GM23338 (cell line): ENCODE results near the gene NFKBIB. TPM values are rescaled to one million over a fixed set of nuclear protein-coding genes. Genes with fewer than 3 reads are reported as not detected.

Experiments
- ATAC-seq: fragments of 200-7000 bp; cut with Tn5 transposase; 3 replicates; pipeline ENCODE4 v1.9.1; 2020
- DNase-seq: peaks from one replicate; pipeline ENCODE4 v3.0.0-alpha.2; 2015; ENCODE audit warnings: low spot score
- H2AFZ ChIP-seq: fragments of 200-600 bp; sonication (generic); 2 replicates; pipeline ENCODE4 v1.8.0; 2016; ENCODE audit warnings: antibody characterized with exemption, mild to moderate bottlenecking, moderate library complexity
- H3F3A ChIP-seq: fragments of 200-600 bp; sonication (generic); replicated peaks from 2 replicates; pipeline ENCODE4 v1.8.0; 2017; ENCODE audit warnings: antibody characterized with exemption, mixed run types, low read depth
- H3K27ac ChIP-seq: fragments of 200-600 bp; sonication (generic); 2 replicates; pipeline ENCODE4 v1.6.1; 2016; ENCODE audit warnings: low read depth
- H3K27me3 ChIP-seq: fragments of 200-600 bp; sonication (generic); 2 replicates; pipeline ENCODE4 v1.8.0; 2016; ENCODE audit warnings: mild to moderate bottlenecking, mixed run types, moderate library complexity; ENCODE audit not compliant: insufficient read depth
- H3K36me3 ChIP-seq: fragments of 200-600 bp; sonication (generic); 2 replicates; pipeline ENCODE4 v1.8.0; 2016; ENCODE audit warnings: mild to moderate bottlenecking; ENCODE audit not compliant: insufficient read depth
- H3K4me1 ChIP-seq: fragments of 200-600 bp; sonication (generic); 2 replicates; pipeline ENCODE4 v1.8.0; 2016; ENCODE audit warnings: mild to moderate bottlenecking, moderate library complexity; ENCODE audit not compliant: insufficient read depth
- H3K4me2 ChIP-seq: fragments of 200-600 bp; sonication (generic); 2 replicates; pipeline ENCODE4 v1.7.1; 2017; ENCODE audit warnings: mixed run types
- H3K4me3 ChIP-seq: fragments of 200-600 bp; sonication (generic); 2 replicates; pipeline ENCODE4 v1.6.1; 2016; ENCODE audit warnings: mixed run types
- H3K79me2 ChIP-seq: fragments of 200-600 bp; sonication (generic); replicated peaks from 2 replicates; pipeline ENCODE4 v1.8.0; 2017; ENCODE audit warnings: mild to moderate bottlenecking; ENCODE audit not compliant: insufficient read depth
- H3K9me2 ChIP-seq: fragments of 200-600 bp; sonication (generic); 2 replicates; pipeline ENCODE4 v1.8.0; 2017; ENCODE audit not compliant: insufficient read depth
- H4K20me1 ChIP-seq: fragments of 200-600 bp; sonication (generic); replicated peaks from 2 replicates; pipeline ENCODE4 v1.8.0; 2017; ENCODE audit warnings: mild to moderate bottlenecking; ENCODE audit not compliant: insufficient read depth
- H3K27ac Mint-ChIP-seq: 2 replicates; pipeline ENCODE4 v1.8.0; 2020; ENCODE audit warnings: inconsistent platforms, mild to moderate bottlenecking, moderate library complexity, mixed read lengths
- H3K27me3 Mint-ChIP-seq: 3 replicates; pipeline ENCODE4 v1.8.0; 2022; ENCODE audit warnings: low read depth, mild to moderate bottlenecking, moderate library complexity, mixed read lengths, inconsistent platforms; ENCODE audit not compliant: insufficient read depth, poor library complexity
- H3K36me3 Mint-ChIP-seq: 3 replicates; pipeline ENCODE4 v1.8.0; 2021; ENCODE audit warnings: low read depth, mild to moderate bottlenecking, inconsistent platforms, moderate library complexity, mixed read lengths
- H3K4me1 Mint-ChIP-seq: 3 replicates; pipeline ENCODE4 v1.8.0; 2020; ENCODE audit warnings: mild to moderate bottlenecking, inconsistent platforms, mixed read lengths
- H3K4me3 Mint-ChIP-seq: 3 replicates; pipeline ENCODE4 v1.8.0; 2021; ENCODE audit warnings: moderate library complexity, mild to moderate bottlenecking, inconsistent platforms, mixed read lengths
- H3K9me3 Mint-ChIP-seq: 3 replicates; pipeline ENCODE4 v1.8.0; 2020; ENCODE audit warnings: moderate library complexity, mild to moderate bottlenecking, inconsistent platforms, mixed read lengths
- CREB1 ChIP-seq: fragments of 250-450 bp; sonication (Bioruptor Pico); IDR thresholded peaks from 2 replicates; pipeline ENCODE4 v1.5.0; 2020; ENCODE audit warnings: low read depth, mild to moderate bottlenecking, moderate library complexity
- CTCF ChIP-seq, 2 experiments: fragments of 200-600 bp in 1 of 2; sonication (generic) in 1 of 2; conservative IDR thresholded peaks; 2 replicates each; pipeline versions ENCODE4 v1.5.1 to v1.6.1; 2016 to 2017; ENCODE audit warnings: antibody characterized with exemption in 2 of 2, low read depth in 2 of 2, mild to moderate bottlenecking in 2 of 2, moderate library complexity in 1 of 2
- EZH2 ChIP-seq: fragments of 200-600 bp; sonication (generic); IDR thresholded peaks from one replicate; pipeline ENCODE4 v1.8.0; 2017; ENCODE audit warnings: antibody characterized with exemption, mild to moderate bottlenecking, low read depth; ENCODE audit not compliant: unreplicated experiment
- NANOG ChIP-seq: IDR thresholded peaks from 2 replicates; pipeline ENCODE4 v1.6.1; 2016; ENCODE audit warnings: antibody characterized with exemption, borderline replicate concordance
- POLR2AphosphoS5 ChIP-seq: IDR thresholded peaks from 2 replicates; pipeline ENCODE4 v1.6.1; 2016; ENCODE audit warnings: antibody characterized with exemption, low read depth
- STAT1 ChIP-seq: IDR thresholded peaks from one replicate; pipeline ENCODE4 v1.6.1; 2016; ENCODE audit warnings: antibody characterized with exemption; ENCODE audit not compliant: unreplicated experiment
- ZNF331 ChIP-seq: fragments of 250-450 bp; sonication (Bioruptor Pico); IDR thresholded peaks from 2 replicates; pipeline ENCODE4 v1.5.0; 2020; ENCODE audit warnings: low read depth, mild to moderate bottlenecking, moderate library complexity
- polyA plus RNA-seq: library from polyadenylated mRNA; unstranded; fragments of >200 nt; fragmentation: Nextera tagmentation; extraction: Ambion mirVana; gene quantifications from 2 replicates; pipeline ENCODE4 v1.2.1, GENCODE V29; 2016
- total RNA-seq: library from RNA; depleted of rRNA; stranded (reverse); fragments of >200 nt; shearing (Covaris generic); gene quantifications from 2 replicates; pipeline ENCODE4 v1.2.3, GENCODE V29; 2014
- TF ChIP-seq, protein P1 (sequence below): IDR thresholded peaks from one replicate; pipeline ENCODE4 v1.6.1; 2018; ENCODE audit warnings: antibody characterized with exemption; ENCODE audit not compliant: unreplicated experiment
- TF ChIP-seq, protein P2 (sequence below): IDR thresholded peaks from 2 replicates; pipeline ENCODE4 v1.6.1; 2016; ENCODE audit warnings: antibody characterized with exemption

NFKBIB gene
- total and polyA plus RNA-seq, 2 experiments from 2014 or later: 39.5 to 39.6 TPM

DNA sequence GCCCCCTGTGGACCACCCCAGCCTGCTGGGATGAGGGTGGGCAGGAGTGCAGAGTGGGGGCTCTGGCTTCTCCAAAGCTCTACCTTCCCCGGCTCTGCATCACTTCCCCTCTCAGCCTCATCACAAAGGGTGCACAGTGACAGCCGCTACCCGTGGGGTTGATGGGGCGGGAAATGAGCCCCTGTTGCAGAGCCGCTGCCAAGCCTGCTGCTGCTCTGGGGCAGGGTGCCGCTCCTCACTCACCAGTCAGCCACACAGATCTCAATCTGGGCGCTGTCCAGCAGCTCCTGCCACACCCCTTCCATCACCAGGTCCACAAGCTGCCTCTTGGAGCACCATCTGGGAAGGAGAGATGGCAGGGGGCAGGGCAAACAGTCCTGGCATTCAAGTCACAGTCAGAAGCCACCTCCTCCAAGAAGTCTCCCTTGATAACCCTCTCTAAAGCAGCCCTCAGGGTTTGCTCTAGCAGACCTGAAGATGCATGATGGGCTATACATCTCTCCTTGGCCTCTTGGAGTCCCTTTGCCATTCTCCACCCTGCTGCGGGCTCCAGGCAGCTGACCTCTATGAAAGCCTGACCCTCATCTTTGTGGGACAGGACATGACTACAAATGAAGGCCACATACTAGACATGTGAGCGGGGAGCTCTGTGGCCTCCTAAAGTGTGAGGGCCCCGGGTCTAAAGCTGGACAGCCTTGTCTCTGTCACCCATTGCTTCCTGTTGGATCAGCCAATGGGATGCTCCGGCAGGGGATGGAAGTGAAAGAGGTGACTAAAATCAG, 46.7 kb downstream of the NFKBIB start:
- H3F3A ChIP-seq: no peaks in the 10 kb centered on the region
- no peak overlapping the region for H3K4me2 ChIP-seq
- no peaks in the 10 kb centered on the region for H3K27me3 ChIP-seq
- no peak overlapping the region for H3K27ac ChIP-seq
- H3K9me2 ChIP-seq: no peaks in the 10 kb centered on the region
- peaks cover 4% of the 10 kb centered on the region; the same call in 2 of the 3 replicates for H3K9me3 Mint-ChIP-seq
- H3K36me3 ChIP-seq: no peaks in the 10 kb centered on the region
- ATAC-seq (no peak), DNase-seq (no peak)
- peaks cover 7% of the 10 kb centered on the region for H3K36me3 Mint-ChIP-seq
- no peak overlapping the region for H3K27ac Mint-ChIP-seq
- no peaks in the 10 kb centered on the region for H3K79me2 ChIP-seq
- peaks cover 6% of the 10 kb centered on the region; the same call in 1 of the 2 replicates for H4K20me1 ChIP-seq
- H3K27me3 Mint-ChIP-seq: peaks cover 17% of the 10 kb centered on the region
- TF ChIP-seq CREB1 (CRISPR knock-in tag) (no peak), CTCF (conservative IDR thresholded peaks at IDR 0.05; ENCODE audit: low read depth in 2 of 2) (no peak), NANOG (no peak), POLR2AphosphoS5 (no peak), STAT1 (no peak), ZNF331 (CRISPR knock-in tag) (no peak), EZH2 (no peak)
- TF ChIP-seq, protein P1, sequence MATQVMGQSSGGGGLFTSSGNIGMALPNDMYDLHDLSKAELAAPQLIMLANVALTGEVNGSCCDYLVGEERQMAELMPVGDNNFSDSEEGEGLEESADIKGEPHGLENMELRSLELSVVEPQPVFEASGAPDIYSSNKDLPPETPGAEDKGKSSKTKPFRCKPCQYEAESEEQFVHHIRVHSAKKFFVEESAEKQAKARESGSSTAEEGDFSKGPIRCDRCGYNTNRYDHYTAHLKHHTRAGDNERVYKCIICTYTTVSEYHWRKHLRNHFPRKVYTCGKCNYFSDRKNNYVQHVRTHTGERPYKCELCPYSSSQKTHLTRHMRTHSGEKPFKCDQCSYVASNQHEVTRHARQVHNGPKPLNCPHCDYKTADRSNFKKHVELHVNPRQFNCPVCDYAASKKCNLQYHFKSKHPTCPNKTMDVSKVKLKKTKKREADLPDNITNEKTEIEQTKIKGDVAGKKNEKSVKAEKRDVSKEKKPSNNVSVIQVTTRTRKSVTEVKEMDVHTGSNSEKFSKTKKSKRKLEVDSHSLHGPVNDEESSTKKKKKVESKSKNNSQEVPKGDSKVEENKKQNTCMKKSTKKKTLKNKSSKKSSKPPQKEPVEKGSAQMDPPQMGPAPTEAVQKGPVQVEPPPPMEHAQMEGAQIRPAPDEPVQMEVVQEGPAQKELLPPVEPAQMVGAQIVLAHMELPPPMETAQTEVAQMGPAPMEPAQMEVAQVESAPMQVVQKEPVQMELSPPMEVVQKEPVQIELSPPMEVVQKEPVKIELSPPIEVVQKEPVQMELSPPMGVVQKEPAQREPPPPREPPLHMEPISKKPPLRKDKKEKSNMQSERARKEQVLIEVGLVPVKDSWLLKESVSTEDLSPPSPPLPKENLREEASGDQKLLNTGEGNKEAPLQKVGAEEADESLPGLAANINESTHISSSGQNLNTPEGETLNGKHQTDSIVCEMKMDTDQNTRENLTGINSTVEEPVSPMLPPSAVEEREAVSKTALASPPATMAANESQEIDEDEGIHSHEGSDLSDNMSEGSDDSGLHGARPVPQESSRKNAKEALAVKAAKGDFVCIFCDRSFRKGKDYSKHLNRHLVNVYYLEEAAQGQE: peak; percentile 60
- TF ChIP-seq, protein P2, sequence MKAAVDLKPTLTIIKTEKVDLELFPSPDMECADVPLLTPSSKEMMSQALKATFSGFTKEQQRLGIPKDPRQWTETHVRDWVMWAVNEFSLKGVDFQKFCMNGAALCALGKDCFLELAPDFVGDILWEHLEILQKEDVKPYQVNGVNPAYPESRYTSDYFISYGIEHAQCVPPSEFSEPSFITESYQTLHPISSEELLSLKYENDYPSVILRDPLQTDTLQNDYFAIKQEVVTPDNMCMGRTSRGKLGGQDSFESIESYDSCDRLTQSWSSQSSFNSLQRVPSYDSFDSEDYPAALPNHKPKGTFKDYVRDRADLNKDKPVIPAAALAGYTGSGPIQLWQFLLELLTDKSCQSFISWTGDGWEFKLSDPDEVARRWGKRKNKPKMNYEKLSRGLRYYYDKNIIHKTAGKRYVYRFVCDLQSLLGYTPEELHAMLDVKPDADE: no peak
- no peak overlapping the region for H3K4me3 ChIP-seq
- H3K4me3 Mint-ChIP-seq: no peak overlapping the region
- H2AFZ ChIP-seq: no peak overlapping the region
- H3K4me1 Mint-ChIP-seq: no peaks in the 10 kb centered on the region; the same call in 2 of the 3 replicates
- no peaks in the 10 kb centered on the region for H3K4me1 ChIP-seq
